Endothelial cell of umbilical vein (primary cell): ENCODE data around the gene ETFB. TPM values are rescaled to one million over a fixed set of nuclear protein-coding genes. Genes with fewer than 3 reads are reported as not detected.

Experiments
- BruUV-seq: library from RNA; stranded (reverse); fragments of 400-500 nt; replicated peaks from 2 replicates; lab custom pipeline; 2021; lab: Mats Ljungman, UMichigan
- CTCF ChIA-PET: fragments of 300-600, 350-600 bp; sonication (Branson Sonifier 250); formaldehyde crosslinking; loops from one replicate; lab custom pipeline; 2021; ENCODE audit warnings: antibody characterized with exemption, inconsistent platforms; lab: Charles Lee
- POLR2A ChIA-PET: fragments of 300-600, 350-600 bp; sonication (Branson Sonifier 250); formaldehyde crosslinking; loops from one replicate; lab custom pipeline; 2021; ENCODE audit warnings: antibody characterized with exemption, inconsistent platforms; lab: Charles Lee
- DNase-seq: peaks from one replicate; pipeline ENCODE4 v3.0.0-alpha.2; 2011; ENCODE audit warnings: low read depth, low spot score
- FAIRE-seq: peaks from 2 replicates; lab custom pipeline; 2011; peaks lifted over from hg19 to GRCh38; lab: Jason Lieb, UNC
- H2AFZ ChIP-seq: 2 replicates; pipeline ENCODE4 v1.6.0; 2012; ENCODE audit warnings: low read depth, low read length, control low read depth, inconsistent platforms
- H3K27ac ChIP-seq: 2 replicates; pipeline ENCODE4 v1.5.1; 2011; ENCODE audit warnings: low read depth, mild to moderate bottlenecking, control low read depth, low read length, moderate library complexity; ENCODE audit not compliant: insufficient read depth
- H3K27me3 ChIP-seq, 2 experiments: 2 replicates each; pipeline versions ENCODE4 v1.6.0 to v1.6.1; 2011; ENCODE audit warnings: low read length in 2 of 2, mixed read lengths in 1 of 2; ENCODE audit not compliant: control insufficient read depth in 2 of 2, insufficient read depth in 2 of 2
- H3K36me3 ChIP-seq, 2 experiments: 2 replicates in 1 of 2; 3 replicates in 1 of 2; pipeline ENCODE4 v1.5.1; 2011; ENCODE audit warnings: low read length in 2 of 2, mild to moderate bottlenecking in 1 of 2, moderate library complexity in 1 of 2; ENCODE audit not compliant: control insufficient read depth in 2 of 2, insufficient read depth in 2 of 2; ENCODE audit errors: extremely low read depth in 1 of 2
- H3K4me1 ChIP-seq: 3 replicates; pipeline ENCODE4 v1.5.1; 2011; ENCODE audit warnings: mild to moderate bottlenecking, low read length; ENCODE audit not compliant: control insufficient read depth, insufficient read depth; ENCODE audit errors: extremely low read depth
- H3K4me2 ChIP-seq: 2 replicates; pipeline ENCODE4 v1.6.1; 2011; ENCODE audit warnings: low read length, control low read depth, mixed read lengths; ENCODE audit not compliant: insufficient read depth
- H3K4me3 ChIP-seq, 3 experiments: fragments of 200-600 bp in 1 of 3; sonication (generic), shearing (Covaris generic) in 1 of 3; replicated peaks in 1 of 3; 2 replicates each; pipeline ENCODE4 v1.5.1; 2011 to 2016; ENCODE audit warnings: control low read depth in 3 of 3, low read length in 3 of 3, mild to moderate bottlenecking in 2 of 3, inconsistent platforms in 1 of 3, low read depth in 1 of 3, moderate library complexity in 1 of 3; ENCODE audit not compliant: insufficient read depth in 1 of 3
- H3K79me2 ChIP-seq: 2 replicates; pipeline ENCODE4 v1.6.0; 2012; ENCODE audit warnings: low read length, inconsistent platforms; ENCODE audit not compliant: control insufficient read depth, insufficient read depth
- H3K9ac ChIP-seq: replicated peaks from 2 replicates; pipeline ENCODE3; 2011; ENCODE audit warnings: low read length, control low read depth; ENCODE audit not compliant: insufficient read depth; ENCODE audit errors: extremely low read depth
- H3K9me1 ChIP-seq: replicated peaks from 3 replicates; pipeline ENCODE4 v1.6.0; 2011; ENCODE audit warnings: mild to moderate bottlenecking, low read length; ENCODE audit not compliant: control insufficient read depth, insufficient read depth; ENCODE audit errors: extremely low read depth
- H3K9me3 ChIP-seq: replicated peaks from 2 replicates; pipeline ENCODE4 v1.5.1; 2012; ENCODE audit warnings: low read length, inconsistent platforms; ENCODE audit not compliant: control insufficient read depth, insufficient read depth
- H4K20me1 ChIP-seq: replicated peaks from 2 replicates; pipeline ENCODE3; 2011; ENCODE audit warnings: mild to moderate bottlenecking, low read length; ENCODE audit not compliant: control insufficient read depth, insufficient read depth; ENCODE audit errors: extremely low read depth
- EZH2 ChIP-seq: IDR thresholded peaks from 2 replicates; pipeline ENCODE4 v1.6.1; 2012; ENCODE audit warnings: borderline replicate concordance, low read depth, mild to moderate bottlenecking, moderate library complexity, low read length, inconsistent platforms; ENCODE audit not compliant: severe bottlenecking
- FOS ChIP-seq: IDR thresholded peaks from 2 replicates; pipeline ENCODE4 v1.6.1; 2011; ENCODE audit warnings: mild to moderate bottlenecking, low read length, moderate library complexity, borderline replicate concordance; ENCODE audit not compliant: insufficient read depth
- JUN ChIP-seq: IDR thresholded peaks from 2 replicates; pipeline ENCODE4 v1.6.1; 2011; ENCODE audit warnings: borderline replicate concordance, low read depth; ENCODE audit not compliant: insufficient read length, insufficient read depth
- MYC ChIP-seq: IDR thresholded peaks from one replicate; pipeline ENCODE4 v1.6.1; 2011; ENCODE audit warnings: mild to moderate bottlenecking, low read depth, low read length
- POLR2A ChIP-seq: IDR thresholded peaks from 2 replicates; pipeline ENCODE4 v1.6.1; 2012; ENCODE audit warnings: low read depth, mild to moderate bottlenecking, control low read depth, low read length
- POLR2AphosphoS5 ChIP-seq: IDR thresholded peaks from 2 replicates; pipeline ENCODE4 v1.6.1; 2012; ENCODE audit warnings: low read depth, mild to moderate bottlenecking, control low read depth, low read length, moderate library complexity; ENCODE audit not compliant: insufficient read depth
- dilution Hi-C: fragments of 300-500 bp; cut with MboI; formaldehyde crosslinking; loops from one replicate; pipeline ENCODE4 v1.15.0; 2019; ENCODE audit warnings: low sequenced_read_pairs; ENCODE audit not compliant: extremely low pct_ligation_motif_present
- intact Hi-C: fragments of 100-400 bp; cut with micrococcal nuclease; formaldehyde crosslinking; loops from one replicate; pipeline ENCODE4 v1.10.0; 2022
- polyA plus RNA-seq, 4 experiments: library from polyadenylated mRNA; depleted of rRNA in 3 of 4; stranded (reverse) in 3 of 4; unstranded in 1 of 4; fragments of >200 nt; gene quantifications; 2 replicates each; pipeline versions ENCODE4 v1.2.1 to v1.2.3, GENCODE V29; 2011 to 2012; ENCODE audit warnings: missing spikeins in 1 of 4
- total RNA-seq: library from RNA; stranded (reverse); gene quantifications from 2 replicates; pipeline ENCODE4 v1.2.3, GENCODE V29; 2021
- TF ChIP-seq, protein P1 (sequence below): IDR thresholded peaks from 2 replicates; pipeline ENCODE4 v1.6.1; 2011; ENCODE audit not compliant: insufficient read depth, insufficient read length

ETFB gene
- total and polyA plus RNA-seq, 2 donors (not counting 3 experiments of a cell fraction or from before 2014, with no cell fraction given), result 54.1 to 99.2 TPM

DNA sequence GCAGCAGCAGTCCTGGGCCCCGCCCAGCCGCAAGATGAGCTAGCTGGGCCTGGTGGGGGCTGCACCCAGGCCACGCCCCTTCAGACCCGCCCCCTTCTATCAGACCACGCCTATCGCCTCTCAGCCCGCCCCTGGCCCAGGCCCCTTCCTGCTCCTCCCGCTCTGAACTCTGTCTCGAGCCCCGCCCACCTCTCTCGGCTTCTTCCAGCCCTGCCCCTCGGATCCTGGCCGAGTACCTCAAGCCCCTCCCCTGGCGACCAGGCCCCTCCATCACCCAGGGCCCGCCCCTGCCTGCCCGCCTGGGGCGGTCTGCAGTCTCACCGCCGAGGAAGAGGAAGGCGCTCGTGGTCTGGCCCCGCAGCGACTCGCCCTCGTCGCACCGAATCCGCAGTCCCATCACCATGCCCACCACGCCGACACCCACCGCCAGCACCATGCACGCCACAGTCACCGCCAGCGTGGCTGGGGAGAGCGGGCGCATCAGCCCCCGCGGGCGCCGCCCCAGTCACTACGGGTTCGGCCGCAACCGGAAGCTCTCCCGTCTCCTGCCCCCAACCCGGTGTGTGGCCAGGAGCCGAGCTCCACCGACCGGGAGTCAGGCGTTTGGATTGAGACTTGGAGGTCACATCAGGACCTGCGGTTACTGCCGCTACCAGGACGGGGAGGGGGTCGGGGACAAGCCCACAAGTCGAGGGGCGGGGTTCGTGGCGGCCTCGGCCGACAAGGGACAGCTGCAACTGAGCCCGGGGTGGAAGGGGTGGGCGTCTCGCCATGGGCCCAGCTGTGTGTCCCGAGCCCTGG is 1.6 kb upstream of the ETFB start:
- no TSS peak for BruUV-seq
- Histone ChIP-seq H3K79me2 (peaks cover 5% of the 10 kb centered on the region), H3K27me3 (no peaks in the 10 kb centered on the region), H3K9me1 (no peaks in the 10 kb centered on the region), H3K4me3 (peak overlapping the region; percentile 6 to 63 (median 53)), H3K4me1 (peaks cover 15% of the 10 kb centered on the region), H3K9ac (peak overlapping the region; percentile 28), H3K4me2 (peak overlapping the region; percentile 75), H3K27ac (peak overlapping the region; percentile 19), H2AFZ (peak overlapping the region; percentile 64), H3K9me3 (no peaks in the 10 kb centered on the region), H4K20me1 (no peaks in the 10 kb centered on the region), H3K36me3 (no peaks in the 10 kb centered on the region)
- POLR2A ChIA-PET, result interaction anchor here (1.7 kb wide), 1 partner anchor 28 kb away, joined by 8 read pairs; no protein-coding TSS in a partner anchor
- TF ChIP-seq, protein P1, sequence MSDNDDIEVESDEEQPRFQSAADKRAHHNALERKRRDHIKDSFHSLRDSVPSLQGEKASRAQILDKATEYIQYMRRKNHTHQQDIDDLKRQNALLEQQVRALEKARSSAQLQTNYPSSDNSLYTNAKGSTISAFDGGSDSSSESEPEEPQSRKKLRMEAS, result no peak
- TF ChIP-seq POLR2AphosphoS5 (peak; percentile 21), FOS (no peak), EZH2 (no peak), POLR2A (peak; percentile 50), MYC (no peak), JUN (no peak)
- CTCF ChIA-PET, result interaction anchor here (0.7 to 1.8 kb wide), 4 partner anchors 11 to 293 kb away, joined by 3 to 23 read pairs (median 5); no protein-coding TSS in a partner anchor
- peak; percentile 99 for FAIRE-seq
- dilution Hi-C loops (no loop called here), intact Hi-C loops (loop anchor here (1.0 to 5.0 kb wide), 6 partner anchors 27 to 322 kb away; partner anchors contain the start of gene CTU1)
- peak; percentile 99 for DNase-seq
